ENCODE results near the gene MPDZ. TPM values are rescaled to one million over a fixed set of nuclear protein-coding genes. Genes with fewer than 3 reads are reported as not detected.

The MPDZ gene
- total and polyA plus RNA-seq, 2 of the 4 experiments (the other 2 are of a cell fraction): 18.8 to 39.3 TPM

DNA sequence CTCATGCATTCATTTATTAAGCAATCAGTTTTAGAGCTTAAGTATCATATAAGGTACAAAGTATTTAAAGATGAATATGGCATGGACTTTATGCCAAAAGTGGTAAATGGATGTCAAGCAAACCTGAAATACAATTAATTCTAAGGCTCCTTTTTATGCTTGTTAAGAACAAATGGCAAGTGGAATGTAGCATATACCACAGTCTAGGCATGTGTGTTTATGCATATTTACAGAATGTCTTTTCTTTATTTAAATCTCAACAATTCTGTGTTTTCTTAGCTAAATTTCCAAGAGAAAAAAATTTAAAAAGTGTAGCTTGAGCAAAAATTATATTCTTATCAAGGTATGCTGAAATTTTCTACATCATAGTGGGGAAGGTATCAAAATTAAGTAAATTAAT is 39.8 kb downstream of the MPDZ start:
- no peak overlapping the region for H2AK5ac ChIP-seq (ENCODE audit: low read depth, low read length)

More for the DNA sequence above, 39.8 kb downstream of the MPDZ start:
- ATAC-seq (ENCODE audit: low read depth): no peak
- Histone ChIP-seq H3K4me2 (ENCODE audit: low read depth, low read length) (no peak overlapping the region), H3K18ac (ENCODE audit: low read depth, low read length) (no peak overlapping the region), H3K79me1 (ENCODE audit: low read depth in 1 of 2, low read length in 2 of 2) (no peaks in the 10 kb centered on the region; a peak in 1 of 4 replicates), H3K36me3 (ENCODE audit: control insufficient read depth, insufficient read depth, low read length) (peaks cover 7% of the 10 kb centered on the region), H3K14ac (replicated peaks; ENCODE audit: low read depth, low read length) (no peak overlapping the region), H3K27ac (ENCODE audit: insufficient read depth, low read length) (no peak overlapping the region), H3K27me3 (ENCODE audit: control insufficient read depth, insufficient read depth, low read length) (no peaks in the 10 kb centered on the region), H2BK5ac (ENCODE audit: low read depth, low read length, poor library complexity, severe bottlenecking) (no peak overlapping the region), H3K23ac (ENCODE audit: low read depth, low read length) (no peak overlapping the region), H4K8ac (ENCODE audit: low read depth in 2 of 2, low read length in 2 of 2) (no peak overlapping the region), H3K4me3 (ENCODE audit: insufficient read depth, low read depth, low read length) (no peak overlapping the region), H2BK120ac (ENCODE audit: low read depth, low read length) (no peak overlapping the region), H3K56ac (ENCODE audit: extremely low read depth, insufficient read depth, low read length) (no peak overlapping the region), H4K20me1 (ENCODE audit: insufficient read depth, low read length) (no peaks in the 10 kb centered on the region), H4K91ac (ENCODE audit: insufficient read depth, low read depth, low read length) (no peak overlapping the region), H2AK9ac (replicated peaks; ENCODE audit: low read depth, low read length, poor library complexity) (no peak overlapping the region), H2BK15ac (ENCODE audit: low read depth, low read length) (no peak overlapping the region), H3K4ac (ENCODE audit: low read depth, low read length) (no peak overlapping the region), H2AFZ (replicated peaks; ENCODE audit: low read length, poor library complexity) (no peak overlapping the region), H3K9me1 (ENCODE audit: insufficient read depth, low read length) (no peaks in the 10 kb centered on the region), H3K9ac (ENCODE audit: low read depth, low read length) (no peak overlapping the region), H3K4me1 (ENCODE audit: control insufficient read depth, insufficient read depth, low read length) (no peaks in the 10 kb centered on the region), H4K5ac (ENCODE audit: low read depth, low read length) (no peak overlapping the region), H3K9me3 (ENCODE audit: control insufficient read depth, insufficient read depth, low read length) (no peaks in the 10 kb centered on the region), H2BK20ac (ENCODE audit: low read depth, low read length) (no peak overlapping the region)
- DNase-seq: no peak
- no TSS peak for BruUV-seq (replicated peaks)
- intact Hi-C loops (cut with micrococcal nuclease): no loop called here
- dilution Hi-C loops (cut with HindIII; ENCODE audit: low sequenced_read_pairs, unreplicated experiment): no loop called here
- in situ Hi-C loops (cut with MboI; ENCODE audit: low sequenced_read_pairs): no loop called here
- CTCF ChIA-PET: interaction anchor here (1.1 kb wide), 1 partner anchor 19 kb away, joined by 3 read pairs; no protein-coding TSS in a partner anchor
- TF ChIP-seq RFX5 (IDR thresholded peaks at IDR 0.05; ENCODE audit: low read depth, low read length) (no peak), POLR2A (IDR thresholded peaks at IDR 0.05; ENCODE audit: low read depth, low read length) (no peak), SMC3 (IDR thresholded peaks at IDR 0.05; ENCODE audit: low read depth, low read length) (no peak), USF2 (IDR thresholded peaks at IDR 0.05; ENCODE audit: low read depth, low read length) (no peak), CHD1 (IDR thresholded peaks at IDR 0.05; ENCODE audit: low read depth, low read length) (no peak), MXI1 (IDR thresholded peaks at IDR 0.05; ENCODE audit: borderline replicate concordance, low read depth, low read length) (no peak), BHLHE40 (IDR thresholded peaks at IDR 0.05; ENCODE audit: low read depth, low read length) (no peak), CEBPB (IDR thresholded peaks at IDR 0.05; ENCODE audit: low read depth, low read length) (no peak), MAFK (IDR thresholded peaks at IDR 0.05; ENCODE audit: low read depth, low read length) (no peak), MAZ (IDR thresholded peaks at IDR 0.05; ENCODE audit: borderline replicate concordance, low read depth, low read length) (no peak), ELK1 (IDR thresholded peaks at IDR 0.05; ENCODE audit: borderline replicate concordance, low read depth, low read length) (no peak), NFE2L2 (IDR thresholded peaks at IDR 0.05; ENCODE audit: low read depth, low read length) (no peak), FOS (IDR thresholded peaks at IDR 0.05; ENCODE audit: low read depth, low read length) (no peak)
- TF ChIP-seq, protein P1, sequence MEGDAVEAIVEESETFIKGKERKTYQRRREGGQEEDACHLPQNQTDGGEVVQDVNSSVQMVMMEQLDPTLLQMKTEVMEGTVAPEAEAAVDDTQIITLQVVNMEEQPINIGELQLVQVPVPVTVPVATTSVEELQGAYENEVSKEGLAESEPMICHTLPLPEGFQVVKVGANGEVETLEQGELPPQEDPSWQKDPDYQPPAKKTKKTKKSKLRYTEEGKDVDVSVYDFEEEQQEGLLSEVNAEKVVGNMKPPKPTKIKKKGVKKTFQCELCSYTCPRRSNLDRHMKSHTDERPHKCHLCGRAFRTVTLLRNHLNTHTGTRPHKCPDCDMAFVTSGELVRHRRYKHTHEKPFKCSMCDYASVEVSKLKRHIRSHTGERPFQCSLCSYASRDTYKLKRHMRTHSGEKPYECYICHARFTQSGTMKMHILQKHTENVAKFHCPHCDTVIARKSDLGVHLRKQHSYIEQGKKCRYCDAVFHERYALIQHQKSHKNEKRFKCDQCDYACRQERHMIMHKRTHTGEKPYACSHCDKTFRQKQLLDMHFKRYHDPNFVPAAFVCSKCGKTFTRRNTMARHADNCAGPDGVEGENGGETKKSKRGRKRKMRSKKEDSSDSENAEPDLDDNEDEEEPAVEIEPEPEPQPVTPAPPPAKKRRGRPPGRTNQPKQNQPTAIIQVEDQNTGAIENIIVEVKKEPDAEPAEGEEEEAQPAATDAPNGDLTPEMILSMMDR (conservative IDR thresholded peaks at IDR 0.05; ENCODE audit: low read depth, low read length): no peak
- POLR2A ChIA-PET (ENCODE audit: unreplicated experiment): no interaction called here
